Adipocyte (in vitro differentiated cells): ENCODE data around the gene IRAK1.
"Not testable (repeated sequence)": the region's sequence is repeated elsewhere in the genome, so short reads cannot be mapped to it uniquely, and the experiment has no call there.

Experiments used
- DNase-seq: peaks from one replicate; pipeline ENCODE4 v3.0.0-alpha.2; 2015; ENCODE audit warnings: low read depth
- H3K27me3 ChIP-seq: replicated peaks from 2 replicates; pipeline ENCODE4 v1.7.0; 2013; ENCODE audit warnings: mild to moderate bottlenecking, low read length, moderate library complexity; ENCODE audit not compliant: control insufficient read depth, insufficient read depth
- H3K36me3 ChIP-seq: 2 replicates; pipeline ENCODE4 v1.7.0; 2013; ENCODE audit warnings: low read length, mild to moderate bottlenecking, moderate library complexity; ENCODE audit not compliant: control insufficient read depth, insufficient read depth, severe bottlenecking
- H3K4me1 ChIP-seq: 2 replicates; pipeline ENCODE4 v1.7.0; 2013; ENCODE audit warnings: mild to moderate bottlenecking, low read length, moderate library complexity; ENCODE audit not compliant: control insufficient read depth, insufficient read depth
- H3K4me3 ChIP-seq: 2 replicates; pipeline ENCODE4 v1.7.0; 2013; ENCODE audit warnings: mild to moderate bottlenecking, low read length, moderate library complexity
- H3K9ac ChIP-seq: 2 replicates; pipeline ENCODE4 v1.7.0; 2013; ENCODE audit warnings: mild to moderate bottlenecking, low read length, moderate library complexity
- H3K9me3 ChIP-seq: 2 replicates; pipeline ENCODE4 v1.7.0; 2013; ENCODE audit warnings: mild to moderate bottlenecking, low read length, moderate library complexity; ENCODE audit not compliant: control insufficient read depth

IRAK1 gene

GRCh38 chrX:154008521-154008920 lies 11.2 kb downstream of the IRAK1 start:
- no peak overlapping the region for H3K9ac ChIP-seq
- H3K36me3 ChIP-seq, result peaks cover 26% of the 10 kb centered on the region
- no peak overlapping the region for H3K4me3 ChIP-seq
- no peaks in the 10 kb centered on the region for H3K9me3 ChIP-seq
- H3K4me1 ChIP-seq, result no peaks in the 10 kb centered on the region
- no peak for DNase-seq
- H3K27me3 ChIP-seq, result peaks cover 3% of the 10 kb centered on the region

- H3K4me3 ChIP-seq, result no peak overlapping the region
- H3K27me3 ChIP-seq, result peaks cover 3% of the 10 kb centered on the region
- H3K9ac ChIP-seq, result no peak overlapping the region
- H3K36me3 ChIP-seq, result peaks cover 19% of the 10 kb centered on the region
- DNase-seq, result no peak
- no peaks in the 10 kb centered on the region for H3K9me3 ChIP-seq
- peaks cover 6% of the 10 kb centered on the region for H3K4me1 ChIP-seq
Measured at GRCh38 chrX:154006947-154007346, 12.8 kb downstream of the IRAK1 start.

GRCh38 chrX:154004315-154004714 lies 15.4 kb downstream of the IRAK1 start:
- H3K27me3 ChIP-seq, result peaks cover 9% of the 10 kb centered on the region
- no peak for DNase-seq
- no peak overlapping the region for H3K4me3 ChIP-seq
- H3K9me3 ChIP-seq, result no peaks in the 10 kb centered on the region
- peaks cover 15% of the 10 kb centered on the region for H3K4me1 ChIP-seq
- H3K9ac ChIP-seq, result no peak overlapping the region
- H3K36me3 ChIP-seq, result peaks cover 4% of the 10 kb centered on the region

GRCh38 chrX:154002215-154002719 lies 17.4 kb downstream of the IRAK1 start:
- Histone ChIP-seq H3K36me3 (no peaks in the 10 kb centered on the region), H3K9ac (peak overlapping the region; percentile 11), H3K4me3 (no peak overlapping the region), H3K9me3 (no peaks in the 10 kb centered on the region), H3K27me3 (peaks cover 9% of the 10 kb centered on the region), H3K4me1 (peaks cover 15% of the 10 kb centered on the region)
- DNase-seq, result peak; percentile 63

- H3K9ac ChIP-seq, result peak overlapping the region; percentile 25
- peaks cover 15% of the 10 kb centered on the region for H3K4me1 ChIP-seq
- peaks cover 9% of the 10 kb centered on the region for H3K27me3 ChIP-seq
- H3K36me3 ChIP-seq, result no peaks in the 10 kb centered on the region
- no peaks in the 10 kb centered on the region for H3K9me3 ChIP-seq
- H3K4me3 ChIP-seq, result no peak overlapping the region
- no peak for DNase-seq
Measured at GRCh38 chrX:154000051-154000450, 19.7 kb downstream of the IRAK1 start.

DNA sequence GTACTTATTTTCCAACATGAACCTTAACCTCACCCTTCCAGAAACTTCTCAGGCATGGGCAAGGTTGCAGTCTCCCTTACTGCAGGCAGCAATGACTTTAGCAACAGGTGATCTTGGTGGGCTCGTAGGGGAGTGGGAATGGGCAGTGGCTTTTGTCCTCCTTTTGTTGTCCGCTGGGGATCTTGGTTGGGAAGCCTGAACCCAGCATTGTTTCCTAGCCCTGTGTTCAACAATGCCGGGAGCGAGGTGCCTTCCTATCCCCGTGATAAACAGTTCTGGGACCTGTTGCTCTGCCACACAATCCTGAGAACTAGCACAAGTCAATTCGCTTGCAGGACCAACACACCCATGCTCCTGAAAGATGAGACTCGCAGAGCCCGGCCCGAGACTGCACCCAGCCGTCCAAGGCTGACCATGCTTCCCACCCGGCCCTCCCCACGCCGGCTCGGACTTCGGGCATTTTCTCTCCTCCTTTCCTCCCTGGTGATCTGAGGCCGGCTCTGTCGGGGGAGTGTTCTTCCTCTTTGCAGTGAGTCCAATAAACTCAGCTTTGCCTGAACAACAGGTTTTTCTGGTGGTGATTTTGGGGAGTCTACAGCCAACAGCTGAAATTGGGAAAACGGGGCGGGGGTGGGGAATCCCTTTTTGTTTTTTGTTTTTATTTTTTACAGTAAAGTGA lies 20.2 kb downstream of the IRAK1 start:
- peaks cover 9% of the 10 kb centered on the region for H3K27me3 ChIP-seq
- DNase-seq, result no peak
- peaks cover 15% of the 10 kb centered on the region for H3K4me1 ChIP-seq
- H3K36me3 ChIP-seq, result no peaks in the 10 kb centered on the region
- H3K9ac ChIP-seq, result peak overlapping the region; percentile 25
- no peak overlapping the region for H3K4me3 ChIP-seq
- H3K9me3 ChIP-seq, result no peaks in the 10 kb centered on the region

DNA sequence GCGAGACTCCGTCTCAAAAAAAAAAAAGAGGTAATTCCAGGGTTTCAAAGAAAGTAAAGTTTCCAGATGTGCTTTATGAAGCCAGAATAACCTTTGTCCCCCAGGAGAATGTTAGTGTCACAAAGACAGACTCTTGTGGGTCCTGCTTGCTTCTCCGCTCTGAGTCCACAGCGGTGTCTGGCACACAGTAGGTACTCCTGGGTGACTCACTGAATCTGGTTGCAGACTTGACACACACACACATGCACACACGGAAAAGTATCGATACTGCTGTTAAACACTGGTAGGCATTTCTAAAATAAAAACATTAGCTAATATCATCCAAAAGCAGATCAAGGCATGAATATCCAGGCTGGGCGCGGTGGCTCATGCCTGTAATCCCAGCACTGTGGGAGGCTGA lies 24.2 kb downstream of the IRAK1 start:
- peaks cover 5% of the 10 kb centered on the region for H3K4me1 ChIP-seq
- H3K27me3 ChIP-seq, result peaks cover 6% of the 10 kb centered on the region

GRCh38 chrX:153994398-153994797 lies 25.3 kb downstream of the IRAK1 start:
- DNase-seq, result not testable (repeated sequence)

More for the DNA sequence above, 24.2 kb downstream of the IRAK1 start:
- no peaks in the 10 kb centered on the region for H3K9me3 ChIP-seq
- no peak for DNase-seq
- no peak overlapping the region for H3K4me3 ChIP-seq
- no peaks in the 10 kb centered on the region for H3K36me3 ChIP-seq
- H3K9ac ChIP-seq, result no peak overlapping the region

DNA sequence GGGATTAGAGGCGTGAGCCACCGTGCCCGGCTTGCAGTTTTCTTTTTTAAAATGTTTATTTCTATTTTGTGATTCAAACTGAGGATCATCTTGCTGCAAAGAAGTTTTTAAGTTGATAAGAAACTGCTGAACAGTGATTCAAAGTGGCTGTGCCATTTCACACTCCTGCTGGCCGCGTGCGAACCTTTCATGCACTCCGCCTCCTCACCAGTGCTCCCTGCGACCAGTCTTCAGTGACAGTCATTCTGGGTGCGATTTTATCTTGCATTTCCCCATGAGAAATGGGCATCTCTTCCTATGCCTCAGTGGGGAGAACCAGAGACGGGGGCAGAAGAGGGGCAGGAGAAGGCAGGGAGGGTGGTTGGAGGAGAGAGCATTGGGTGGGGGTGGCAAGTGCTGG lies 25.7 kb downstream of the IRAK1 start:
- Histone ChIP-seq H3K4me1 (no peaks in the 10 kb centered on the region), H3K9me3 (no peaks in the 10 kb centered on the region), H3K27me3 (peaks cover 6% of the 10 kb centered on the region), H3K4me3 (no peak overlapping the region), H3K9ac (no peak overlapping the region), H3K36me3 (no peaks in the 10 kb centered on the region)
- no peak for DNase-seq

More at GRCh38 chrX:153994398-153994797, 25.3 kb downstream of the IRAK1 start:
- not testable (repeated sequence) for H3K9ac ChIP-seq, H3K36me3 ChIP-seq, H3K27me3 ChIP-seq, H3K4me3 ChIP-seq, H3K9me3 ChIP-seq, H3K4me1 ChIP-seq

DNA sequence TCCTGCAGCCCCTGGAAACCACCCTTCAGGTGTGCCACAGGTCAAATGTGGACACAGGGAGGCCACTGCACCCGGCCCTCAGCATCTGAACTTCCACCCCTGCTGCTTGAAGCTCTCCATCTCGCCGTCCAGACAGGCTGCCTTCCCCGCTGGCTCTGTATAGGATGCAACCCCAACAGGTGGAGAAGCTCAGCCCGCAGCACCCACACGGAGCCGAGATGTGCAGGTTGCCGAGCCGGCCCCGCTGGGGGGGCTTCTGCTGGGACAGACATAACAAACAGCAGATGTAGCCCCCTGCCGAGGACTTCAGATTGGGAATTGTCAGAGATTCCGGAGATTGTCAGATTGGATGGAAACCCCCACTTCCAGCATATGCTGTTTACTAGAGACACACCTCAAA lies 26.6 kb downstream of the IRAK1 start:
- Histone ChIP-seq H3K36me3 (no peaks in the 10 kb centered on the region), H3K9me3 (no peaks in the 10 kb centered on the region), H3K4me3 (no peak overlapping the region), H3K9ac (no peak overlapping the region), H3K4me1 (no peaks in the 10 kb centered on the region), H3K27me3 (peaks cover 6% of the 10 kb centered on the region)
- no peak for DNase-seq

DNA sequence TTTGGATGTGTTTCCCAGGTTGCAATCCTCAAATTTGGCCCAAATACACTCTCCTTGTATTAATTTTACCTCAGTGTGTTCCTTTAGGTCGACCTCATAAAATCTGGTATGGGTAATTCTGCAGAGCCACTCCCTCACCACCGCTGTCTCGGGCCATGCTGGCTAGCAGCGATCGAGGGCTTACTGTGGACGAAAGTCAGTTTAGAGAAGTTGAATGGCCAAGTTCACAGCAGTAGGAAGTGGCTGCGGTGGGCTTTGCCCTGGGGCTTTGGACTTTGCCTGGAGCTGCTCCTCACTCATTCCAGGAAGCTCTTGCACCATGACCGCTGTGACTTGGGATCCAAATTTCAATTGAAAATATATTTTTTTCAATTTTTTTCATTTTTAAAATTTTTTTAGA lies 27.5 kb downstream of the IRAK1 start:
- no peaks in the 10 kb centered on the region for H3K9me3 ChIP-seq
- peaks cover 7% of the 10 kb centered on the region for H3K27me3 ChIP-seq
- no peak overlapping the region for H3K9ac ChIP-seq
- no peaks in the 10 kb centered on the region for H3K4me1 ChIP-seq
- no peaks in the 10 kb centered on the region for H3K36me3 ChIP-seq
- H3K4me3 ChIP-seq, result no peak overlapping the region
- no peak for DNase-seq
